ENCODE data around the gene GPR132.
"Not testable (repeated sequence)": the region's sequence is repeated elsewhere in the genome, so short reads cannot be mapped to it uniquely, and the experiment has no call there.

GPR132 gene

GRCh38 chr14:105034315-105035039 is 30.8 kb downstream of the GPR132 start:
- no peak for DNase-seq

- not testable (repeated sequence) for DNase-seq
Observed at GRCh38 chr14:105033412-105033900, 31.8 kb downstream of the GPR132 start.

GRCh38 chr14:105032451-105032901 is 32.8 kb downstream of the GPR132 start:
- DNase-seq = not testable (repeated sequence)

GRCh38 chr14:105030836-105031396 is 34.3 kb downstream of the GPR132 start:
- DNase-seq = no peak

GRCh38 chr14:105030194-105030593 is 35.0 kb downstream of the GPR132 start:
- DNase-seq = no peak

GRCh38 chr14:105029402-105029801 is 35.8 kb downstream of the GPR132 start:
- no peak for DNase-seq

- DNase-seq = no peak
Observed at GRCh38 chr14:105028251-105028927, 36.8 kb downstream of the GPR132 start.

- DNase-seq = not testable (repeated sequence)
Observed at GRCh38 chr14:105027718-105028117, 37.5 kb downstream of the GPR132 start.

- DNase-seq = no peak
Observed at GRCh38 chr14:105026802-105027563, 38.2 kb downstream of the GPR132 start.

- no peak for DNase-seq
Observed at GRCh38 chr14:105026033-105026785, 39.0 kb downstream of the GPR132 start.

- DNase-seq = no peak
Observed at GRCh38 chr14:105025429-105025828, 39.8 kb downstream of the GPR132 start.

- DNase-seq = no peak
Observed at GRCh38 chr14:105023791-105024480, 41.3 kb downstream of the GPR132 start.

GRCh38 chr14:105023144-105023543 is 42.1 kb downstream of the GPR132 start:
- DNase-seq = no peak

GRCh38 chr14:105022276-105022670 is 43.0 kb downstream of the GPR132 start:
- no peak for DNase-seq

GRCh38 chr14:105021656-105022275 is 43.5 kb downstream of the GPR132 start:
- DNase-seq = no peak

- DNase-seq = peak; percentile 85
Observed at GRCh38 chr14:105020815-105021655, 44.2 kb downstream of the GPR132 start, which contains the start of gene CDCA4. Gene CDCA4, minus strand, starts transcription at chr14:105021083. Its CDS starts 9,154 bp downstream, at chr14:105011929.

GRCh38 chr14:105019861-105020814 is 45.1 kb downstream of the GPR132 start:
- no peak for DNase-seq

- no peak for DNase-seq
Observed at GRCh38 chr14:105018414-105018813, 46.8 kb downstream of the GPR132 start.

- no peak for DNase-seq
Observed at GRCh38 chr14:105015905-105016304, 49.3 kb downstream of the GPR132 start.

All from GOT3 (cell line).